Astrocyte of the spinal cord (primary cell): Measurements from ENCODE around the gene TP53TG5.
A peak's percentile ranks its signal among the peaks of the same experiment; 100 is the strongest.

ENCODE experiments used
- DNase-seq: peaks from one replicate; pipeline ENCODE4 v3.0.0; 2011; ENCODE audit warnings: low read depth, low spot score
- H3K4me3 ChIP-seq: 2 replicates; pipeline ENCODE4 v1.5.1; 2011; ENCODE audit warnings: low read depth, mild to moderate bottlenecking, low read length, moderate library complexity
- CTCF ChIP-seq: IDR thresholded peaks from 2 replicates; pipeline ENCODE4 v1.5.1; 2012; ENCODE audit warnings: low read depth, mild to moderate bottlenecking, low read length, inconsistent platforms
- in situ Hi-C: cut with HindIII; loops from 2 replicates; pipeline ENCODE4 v1.10.0; 2017; ENCODE audit warnings: low sequenced_read_pairs

TP53TG5 gene

GRCh38 chr20:45344168-45344860 lies 33.8 kb downstream of the TP53TG5 start:
- in situ Hi-C loops = no loop called here
- no peak for TF ChIP-seq CTCF
- DNase-seq = peak; percentile 87
- H3K4me3 ChIP-seq = peak overlapping the region; percentile 12

DNA sequence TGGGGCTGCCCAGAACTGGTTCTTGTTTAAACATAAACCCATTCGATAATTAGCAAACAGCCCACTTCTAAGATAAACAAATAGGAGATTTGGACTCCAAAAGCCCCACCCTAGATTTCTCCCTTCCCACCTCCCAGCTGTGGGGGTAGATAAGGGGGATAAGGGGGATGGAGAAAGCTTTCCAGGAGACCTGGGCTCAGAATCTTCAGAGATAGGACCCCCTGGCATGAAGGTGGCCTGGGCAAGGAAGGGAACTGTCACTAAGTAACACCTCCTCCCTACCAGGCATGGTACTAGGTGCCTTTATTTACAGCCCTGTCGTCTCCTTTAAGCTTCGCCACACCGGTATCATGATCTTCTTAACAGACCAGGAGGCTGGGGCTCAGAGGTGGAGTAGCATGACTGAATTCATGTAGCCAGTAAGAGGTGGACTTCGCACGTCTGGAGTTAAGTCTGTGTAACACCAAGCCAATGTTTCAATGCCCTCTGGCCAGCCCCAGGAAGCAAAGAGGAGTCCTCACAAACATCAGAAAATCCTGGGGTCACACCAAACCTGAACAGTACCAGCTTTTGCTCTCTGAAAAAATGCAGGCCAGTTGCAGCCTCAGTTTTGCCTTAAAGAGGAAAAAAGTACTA lies 34.5 kb downstream of the TP53TG5 start:
- H3K4me3 ChIP-seq = no peak overlapping the region
- in situ Hi-C loops = no loop called here
- no peak for TF ChIP-seq CTCF
- DNase-seq = no peak

DNA sequence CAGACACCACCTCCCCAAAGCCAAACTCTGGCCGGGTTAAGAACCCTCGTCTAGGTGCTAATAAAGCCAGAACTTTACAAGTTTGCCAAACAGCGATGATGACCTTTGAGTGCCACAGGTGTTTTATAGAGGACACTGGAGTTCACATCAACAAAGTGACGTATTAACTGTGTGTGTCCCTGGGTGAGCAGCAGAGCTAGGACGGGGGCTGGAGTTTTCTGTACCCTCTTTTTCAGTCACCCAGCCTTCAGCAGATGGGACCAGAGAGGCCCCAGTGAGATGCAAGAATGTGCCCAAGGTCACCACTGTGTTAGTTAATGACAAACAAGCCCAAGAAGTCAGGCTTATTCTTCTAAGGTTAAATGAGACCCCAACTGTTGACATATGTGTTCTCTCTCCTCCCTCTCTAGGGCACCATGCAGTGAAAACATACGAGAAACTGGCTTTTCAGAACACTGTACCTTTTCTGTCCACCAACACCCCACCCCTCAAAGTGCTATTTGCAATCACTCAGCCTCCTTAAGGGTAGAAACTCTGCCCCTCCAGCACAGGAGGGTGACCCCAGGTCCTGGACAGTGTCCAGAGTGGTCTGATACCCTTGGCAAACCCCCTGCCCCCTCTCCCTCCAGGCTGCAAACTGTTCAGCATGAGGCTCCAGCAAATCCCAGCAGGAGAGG lies 35.1 kb downstream of the TP53TG5 start:
- in situ Hi-C loops = no loop called here

GRCh38 chr20:45341939-45342854 lies 35.9 kb downstream of the TP53TG5 start:
- TF ChIP-seq CTCF = no peak
- peak overlapping the region; percentile 12 for H3K4me3 ChIP-seq
- peak; percentile 47 for DNase-seq
- in situ Hi-C loops = no loop called here

More for the DNA sequence above, 35.1 kb downstream of the TP53TG5 start:
- no peak for TF ChIP-seq CTCF
- DNase-seq = no peak
- no peak overlapping the region for H3K4me3 ChIP-seq

GRCh38 chr20:45341579-45341938 lies 36.6 kb downstream of the TP53TG5 start:
- no peak for TF ChIP-seq CTCF
- in situ Hi-C loops = no loop called here
- no peak for DNase-seq
- no peak overlapping the region for H3K4me3 ChIP-seq

- in situ Hi-C loops = no loop called here
- no peak overlapping the region for H3K4me3 ChIP-seq
Observed at GRCh38 chr20:45340951-45341350, 37.2 kb downstream of the TP53TG5 start.

More at GRCh38 chr20:45340951-45341350, 37.2 kb downstream of the TP53TG5 start:
- TF ChIP-seq CTCF = no peak
- no peak for DNase-seq
